NCI-H748 treated with DMSO at 0.1 percent for 48 hours (cell line): Measurements from ENCODE around the gene DUOXA2.

Experiments used
- DNase-seq: peaks from one replicate; lab custom pipeline; 2025; lab: John Stamatoyannopoulos, UW

Gene DUOXA2

DNA sequence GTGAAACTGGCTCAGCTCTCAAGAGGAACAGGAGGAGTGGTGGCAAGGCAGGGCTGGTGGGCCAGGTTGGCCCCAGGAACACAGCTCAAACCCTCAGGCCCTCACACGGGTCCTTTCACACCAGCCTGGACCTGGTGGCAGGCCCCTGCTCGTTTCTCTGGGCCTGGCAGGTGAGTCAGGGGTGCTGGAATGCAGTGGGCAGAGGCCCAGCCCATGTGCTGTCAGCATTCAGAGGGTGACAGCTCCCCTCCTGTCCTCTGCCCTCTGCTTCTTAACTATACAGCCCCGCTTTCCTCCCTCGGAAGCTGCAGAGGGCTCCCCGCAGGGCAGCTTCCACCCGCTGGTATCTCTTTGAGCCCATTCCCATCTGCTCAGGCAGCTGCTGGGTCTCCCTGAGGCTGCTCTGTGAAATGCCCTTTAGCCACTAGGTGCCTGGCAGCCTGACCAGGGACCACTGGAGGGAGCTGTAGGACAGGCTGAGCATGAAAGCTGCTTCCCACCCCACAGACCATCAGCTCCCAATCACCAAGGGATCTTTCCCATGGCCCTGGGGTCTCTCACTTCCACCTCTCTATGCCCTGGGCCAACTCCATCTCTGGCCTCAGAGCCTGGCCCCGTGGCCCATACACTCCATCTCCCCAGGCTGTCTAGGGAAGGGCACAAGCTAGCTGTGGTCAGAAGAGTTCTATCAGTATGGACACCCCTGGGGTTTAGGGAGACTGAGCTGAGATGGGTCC lies 48.8 kb downstream of the DUOXA2 start:
- peak; percentile 40 for DNase-seq

DNA sequence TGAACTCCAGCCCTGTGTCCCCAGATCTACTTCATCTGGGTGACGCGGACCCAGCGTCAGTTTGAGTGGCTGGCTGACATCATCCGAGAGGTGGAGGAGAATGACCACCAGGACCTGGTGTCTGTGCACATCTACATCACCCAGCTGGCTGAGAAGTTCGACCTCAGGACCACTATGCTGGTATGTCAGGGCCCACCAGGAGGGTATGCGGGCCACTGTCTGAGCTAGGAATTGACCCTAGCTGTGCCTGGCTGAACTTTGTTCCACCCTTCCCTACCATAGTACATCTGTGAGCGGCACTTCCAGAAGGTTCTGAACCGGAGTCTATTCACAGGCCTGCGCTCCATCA lies 49.4 kb downstream of the DUOXA2 start:
- DNase-seq, result no peak

DNA sequence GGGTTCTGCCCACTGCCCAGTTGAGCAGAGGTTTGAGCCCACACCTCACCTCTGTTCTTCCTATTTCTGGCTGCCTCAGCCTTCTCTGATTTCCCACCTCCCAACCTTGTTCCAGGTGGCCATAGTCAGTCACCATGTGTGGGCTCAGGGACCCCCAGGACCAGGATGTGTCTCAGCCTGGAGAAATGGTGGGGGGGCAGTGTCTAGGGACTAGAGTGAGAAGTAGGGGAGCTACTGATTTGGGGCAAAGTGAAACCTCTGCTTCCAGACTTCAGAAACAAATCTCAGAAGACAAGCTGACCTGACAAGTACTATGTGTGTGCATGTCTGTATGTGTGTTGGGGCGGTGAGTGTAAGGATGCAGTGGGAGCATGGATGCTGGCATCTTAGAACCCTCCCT lies 50.8 kb downstream of the DUOXA2 start:
- no peak for DNase-seq

DNA sequence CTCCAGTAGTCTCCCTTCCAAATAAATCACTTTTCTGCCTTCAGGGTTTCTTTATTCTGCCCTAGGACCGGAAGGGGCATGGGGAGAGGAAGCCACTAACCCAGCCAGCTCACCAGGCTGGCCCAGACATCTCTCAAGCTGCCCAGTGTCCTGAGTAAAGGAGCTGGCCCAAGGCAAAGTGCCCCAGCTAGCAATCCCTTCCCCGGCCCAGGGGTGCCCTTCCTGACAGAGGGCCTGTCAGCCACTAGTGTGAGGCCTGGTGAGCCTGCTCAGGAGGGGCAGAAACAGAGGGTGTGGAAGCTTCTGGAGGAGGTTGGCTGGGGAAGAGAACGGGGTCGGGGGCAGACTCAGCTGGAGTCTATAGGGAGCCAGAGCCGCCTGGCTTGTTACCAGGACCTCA lies 51.4 kb downstream of the DUOXA2 start:
- DNase-seq, result no peak

GRCh38 chr15:45166834-45167630 lies 52.9 kb downstream of the DUOXA2 start:
- peak; percentile 48 for DNase-seq

- no peak for DNase-seq
Measured at GRCh38 chr15:45167631-45168205, 53.6 kb downstream of the DUOXA2 start.
